Esophagus (tissue), 2 donors: Measurements from ENCODE around the gene ADAMTSL4. TPM values are rescaled to one million over a fixed set of nuclear protein-coding genes. Genes with fewer than 3 reads are reported as not detected.
A peak's percentile ranks its signal among the peaks of the same experiment; 100 is the strongest.
"Not testable (repeated sequence)": the region's sequence is repeated elsewhere in the genome, so short reads cannot be mapped to it uniquely, and the experiment has no call there.

Experiments
- H3K27ac ChIP-seq, 2 donors: one replicate each; pipeline ENCODE4 v1.5.1; 2013; ENCODE audit warnings: low read depth in 2 of 2, mild to moderate bottlenecking in 2 of 2, inconsistent platforms in 1 of 2, low read length in 1 of 2, moderate library complexity in 1 of 2
- H3K27me3 ChIP-seq, 2 donors: one replicate each; pipeline ENCODE4 v1.6.1; 2013; ENCODE audit warnings: low read length in 2 of 2, control low read depth in 1 of 2, mild to moderate bottlenecking in 1 of 2; ENCODE audit not compliant: insufficient read depth in 2 of 2, control insufficient read depth in 1 of 2
- H3K36me3 ChIP-seq, 2 donors: one replicate each; pipeline ENCODE4 v1.6.1; 2013; ENCODE audit warnings: low read length in 1 of 2; ENCODE audit not compliant: control insufficient read depth in 2 of 2, insufficient read depth in 2 of 2
- H3K4me1 ChIP-seq, 2 donors: one replicate each; pipeline ENCODE4 v1.6.1; 2013; ENCODE audit warnings: low read length in 1 of 2; ENCODE audit not compliant: control insufficient read depth in 2 of 2, insufficient read depth in 2 of 2
- H3K4me3 ChIP-seq, 2 donors: one replicate each; pipeline ENCODE4 v1.5.1; 2013; ENCODE audit warnings: low read length in 2 of 2, mild to moderate bottlenecking in 2 of 2, low read depth in 1 of 2, moderate library complexity in 1 of 2
- H3K9me3 ChIP-seq, 2 donors: one replicate each; pipeline ENCODE4 v1.6.1; 2013; ENCODE audit warnings: mild to moderate bottlenecking in 2 of 2, low read depth in 1 of 2, low read length in 1 of 2, moderate library complexity in 1 of 2; ENCODE audit not compliant: control insufficient read depth in 2 of 2, insufficient read depth in 1 of 2
- WGBS, 2 donors: extraction: QIAGEN DNeasy Blood & Tissue Kit; methylation state at CpG; one replicate each; pipeline ENCODE4 v1.1.7; 2013; 5-methylcytosine and 5-hydroxymethylcytosine counted together
- polyA plus RNA-seq, 2 donors: library from polyadenylated mRNA; stranded (reverse); fragments of 200-250 nt; gene quantifications; one replicate each; pipeline ENCODE4 v1.2.3, GENCODE V29; 2013
- donor health status: healthy with polysubstance abuse.
- donor health status: Bipolar disorder and iron deficiency.

The ADAMTSL4 gene
- polyA plus RNA-seq, 2 donors, result 43.2 to 108 TPM

GRCh38 chr1:150579945-150580642, 30.9 kb downstream of the ADAMTSL4 start:
- Histone ChIP-seq H3K4me3 (peak overlapping the region; percentile 38 to 52), H3K27me3 (no peaks in the 10 kb centered on the region), H3K27ac (peak overlapping the region; percentile 92 to 99), H3K36me3 (peaks cover 2 to 10% of the 10 kb centered on the region in 2 donors), H3K9me3 (no peaks in the 10 kb centered on the region), H3K4me1 (peaks cover 0 to 3% of the 10 kb centered on the region in 2 donors)
- WGBS, 2 donors, result 69% methylated on average over 15 of the region's 15 CpGs

GRCh38 chr1:150580966-150581365, 31.8 kb downstream of the ADAMTSL4 start:
- not testable (repeated sequence) for H3K9me3 ChIP-seq, H3K36me3 ChIP-seq, H3K27ac ChIP-seq, H3K4me3 ChIP-seq, H3K4me1 ChIP-seq, H3K27me3 ChIP-seq
- WGBS, 2 donors, result 72 to 77% methylated on average over 3 of the region's 3 CpGs

- H3K4me1 ChIP-seq, H3K27me3 ChIP-seq, H3K36me3 ChIP-seq, H3K9me3 ChIP-seq, H3K4me3 ChIP-seq, H3K27ac ChIP-seq: not testable (repeated sequence)
- 97 to 98% methylated on average over 7 of the region's 7 CpGs for WGBS, 2 donors
Observed at GRCh38 chr1:150581437-150581836, 32.2 kb downstream of the ADAMTSL4 start.

GRCh38 chr1:150581962-150582361, 32.8 kb downstream of the ADAMTSL4 start:
- H3K4me3 ChIP-seq, H3K27me3 ChIP-seq, H3K4me1 ChIP-seq, H3K36me3 ChIP-seq, H3K27ac ChIP-seq, H3K9me3 ChIP-seq: not testable (repeated sequence)
- 97 to 98% methylated on average over 14 of the region's 14 CpGs for WGBS, 2 donors

- Histone ChIP-seq H3K36me3 (peaks cover 0 to 4% of the 10 kb centered on the region in 2 donors), H3K9me3 (no peaks in the 10 kb centered on the region), H3K27me3 (no peaks in the 10 kb centered on the region), H3K4me1 (peaks cover 0 to 3% of the 10 kb centered on the region in 2 donors), H3K4me3 (no peak overlapping the region), H3K27ac (no peak overlapping the region)
- WGBS, 2 donors, result 90 to 96% methylated on average over 2 of the region's 2 CpGs
Observed at GRCh38 chr1:150582371-150582770, 33.2 kb downstream of the ADAMTSL4 start.

- no peaks in the 10 kb centered on the region for H3K4me1 ChIP-seq
- no peaks in the 10 kb centered on the region for H3K9me3 ChIP-seq
- WGBS, 2 donors, result 91 to 92% methylated on average over 7 of the region's 7 CpGs
- no peaks in the 10 kb centered on the region for H3K27me3 ChIP-seq
- H3K36me3 ChIP-seq, result no peaks in the 10 kb centered on the region
- H3K27ac ChIP-seq, result no peak overlapping the region
- no peak overlapping the region for H3K4me3 ChIP-seq
Observed at GRCh38 chr1:150596095-150596892, 47.1 kb downstream of the ADAMTSL4 start.

GRCh38 chr1:150596976-150597375, 47.8 kb downstream of the ADAMTSL4 start:
- Histone ChIP-seq H3K9me3 (no peaks in the 10 kb centered on the region), H3K27me3 (no peaks in the 10 kb centered on the region), H3K36me3 (no peaks in the 10 kb centered on the region), H3K4me3 (no peak overlapping the region), H3K4me1 (no peaks in the 10 kb centered on the region), H3K27ac (no peak overlapping the region)
- WGBS, 2 donors, result 49 to 65% methylated on average over 3 of the region's 3 CpGs

GRCh38 chr1:150598346-150598745, 49.1 kb downstream of the ADAMTSL4 start:
- H3K4me3 ChIP-seq, H3K4me1 ChIP-seq, H3K9me3 ChIP-seq, H3K27ac ChIP-seq, H3K27me3 ChIP-seq, H3K36me3 ChIP-seq: not testable (repeated sequence)
- WGBS, 2 donors, result 72 to 74% methylated on average over 4 of the region's 4 CpGs

GRCh38 chr1:150601540-150601939, 52.3 kb downstream of the ADAMTSL4 start:
- H3K9me3 ChIP-seq, result no peaks in the 10 kb centered on the region
- H3K36me3 ChIP-seq, result no peaks in the 10 kb centered on the region
- H3K27me3 ChIP-seq, result no peaks in the 10 kb centered on the region
- no peak overlapping the region for H3K4me3 ChIP-seq
- no peak overlapping the region for H3K27ac ChIP-seq
- peaks cover 0 to 4% of the 10 kb centered on the region in 2 donors for H3K4me1 ChIP-seq

GRCh38 chr1:150602372-150602771, 53.2 kb downstream of the ADAMTSL4 start:
- not testable (repeated sequence) for H3K4me3 ChIP-seq, H3K27ac ChIP-seq, H3K4me1 ChIP-seq, H3K9me3 ChIP-seq, H3K36me3 ChIP-seq, H3K27me3 ChIP-seq
- 92 to 93% methylated on average over 12 of the region's 12 CpGs for WGBS, 2 donors
